Amniotic stem cell (primary cell): ENCODE data around the gene RIIAD1.
A peak's percentile ranks its signal among the peaks of the same experiment; 100 is the strongest.
"Not testable (repeated sequence)": the region's sequence is repeated elsewhere in the genome, so short reads cannot be mapped to it uniquely, and the experiment has no call there.

Experiments
- DNase-seq: peaks from one replicate; lab custom pipeline; 2025; lab: John Stamatoyannopoulos, UW

RIIAD1 gene

DNA sequence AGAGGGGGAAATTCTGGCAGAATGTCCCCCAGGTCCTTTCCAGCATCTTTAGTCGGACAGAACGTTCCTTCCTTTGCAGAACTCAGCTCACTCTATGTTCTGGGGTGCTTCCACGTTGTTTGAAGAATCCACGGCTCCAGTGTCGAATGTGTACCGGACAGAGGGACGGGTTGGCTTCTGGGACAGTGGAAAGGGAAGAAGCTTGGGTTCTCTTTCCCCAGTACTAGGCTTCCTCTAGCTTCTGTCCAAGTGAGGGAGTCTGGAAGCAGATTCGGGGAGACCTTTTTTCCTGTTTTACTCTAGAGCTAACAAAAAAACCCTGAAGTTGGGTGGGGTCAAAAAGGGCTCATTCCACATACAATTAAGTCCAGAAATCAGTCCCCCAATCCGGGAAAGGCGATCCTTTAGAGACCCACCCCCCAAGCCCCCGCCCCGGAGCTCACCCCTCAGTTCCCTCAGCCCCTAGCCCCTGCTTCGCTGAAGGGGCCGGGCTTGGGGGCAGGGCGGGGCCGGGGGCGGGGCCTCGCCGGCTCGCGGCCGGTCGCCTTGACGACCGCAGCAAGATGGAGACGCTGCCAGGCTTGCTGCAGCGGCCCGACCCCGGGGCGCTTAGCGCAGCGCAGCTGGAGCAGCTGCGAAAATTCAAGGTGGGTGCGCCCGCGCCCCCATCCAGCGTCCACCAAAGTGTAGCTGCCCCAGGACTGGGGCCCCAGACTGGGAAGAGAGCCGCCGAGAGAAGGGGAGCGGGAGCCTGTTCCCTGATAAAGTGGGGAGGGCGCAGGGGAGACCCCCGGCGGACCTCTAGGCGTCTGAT, at the start of gene RIIAD1:
Gene RIIAD1 (plus strand): TSS at position 549 of the 814 bp plus-strand sequence. CDS start 15 bp downstream, at position 564.
- DNase-seq: no peak

DNA sequence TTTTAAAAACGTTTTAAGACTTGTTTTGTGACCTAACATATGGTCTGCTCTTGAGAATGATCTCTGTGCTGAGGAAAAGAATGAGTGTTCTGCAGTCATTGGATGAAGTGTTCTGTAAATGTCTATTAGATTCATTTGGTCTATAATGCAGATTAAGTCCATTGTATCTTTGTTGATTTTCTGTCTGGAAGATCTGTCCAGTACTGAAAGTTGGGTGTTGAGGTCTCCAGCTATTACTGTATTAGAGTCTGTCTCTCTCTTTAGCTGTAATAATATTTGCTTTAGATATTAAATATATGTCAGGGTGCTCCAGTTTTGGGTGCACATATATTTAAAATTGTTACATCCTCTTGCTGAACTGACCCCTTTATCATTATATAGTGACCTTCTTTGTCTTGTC, 47.9 kb upstream of the RIIAD1 start:
- DNase-seq: no peak

GRCh38 chr1:151680391-151680790, 40.9 kb upstream of the RIIAD1 start:
- DNase-seq: no peak

- DNase-seq: peak; percentile 6
Measured at GRCh38 chr1:151680826-151681225, 40.5 kb upstream of the RIIAD1 start.

- no peak for DNase-seq
Measured at GRCh38 chr1:151681923-151682322, 39.4 kb upstream of the RIIAD1 start.

- DNase-seq: not testable (repeated sequence)
Measured at GRCh38 chr1:151682901-151683300, 38.4 kb upstream of the RIIAD1 start.

DNA sequence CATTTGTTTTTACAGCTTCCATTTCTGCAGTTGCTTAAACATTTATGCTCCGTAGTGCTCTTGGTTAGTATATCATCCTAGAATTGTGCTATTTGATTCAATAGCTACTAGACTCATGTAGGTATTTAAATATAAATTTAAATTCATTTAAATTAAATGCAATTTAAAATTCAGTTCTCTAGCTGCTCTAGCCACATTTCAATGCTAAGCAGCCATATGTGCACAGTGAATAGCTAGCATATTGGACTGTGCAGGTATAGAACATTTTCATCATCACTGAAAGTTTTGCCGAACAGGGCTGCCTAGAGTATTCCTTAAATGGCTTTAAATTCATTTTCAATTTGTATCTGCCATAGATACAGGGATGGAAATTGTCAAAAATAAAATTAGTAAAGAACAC, 37.2 kb upstream of the RIIAD1 start:
- no peak for DNase-seq

DNA sequence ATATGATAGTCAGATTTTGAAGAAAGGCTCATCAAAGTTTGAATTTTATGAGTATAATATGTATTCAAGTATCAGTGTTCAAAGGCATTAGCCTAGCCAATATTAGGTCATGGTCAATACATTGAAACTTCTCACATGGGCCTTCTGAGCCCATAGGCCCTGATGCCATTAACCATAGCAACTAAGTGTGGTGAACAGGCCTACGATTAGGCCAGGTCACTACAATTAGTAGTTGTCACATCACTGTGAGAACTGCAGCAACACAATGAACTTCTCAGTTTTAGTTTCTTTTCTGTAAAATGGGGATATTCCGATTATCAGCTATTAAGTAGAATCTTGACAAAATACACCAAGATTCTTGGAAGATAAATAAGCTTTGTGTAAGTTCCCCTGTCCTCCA, 34.8 kb upstream of the RIIAD1 start:
- DNase-seq: no peak

GRCh38 chr1:151689494-151689893, 31.8 kb upstream of the RIIAD1 start:
- no peak for DNase-seq

GRCh38 chr1:151692226-151692625, 29.1 kb upstream of the RIIAD1 start:
- DNase-seq: no peak

DNA sequence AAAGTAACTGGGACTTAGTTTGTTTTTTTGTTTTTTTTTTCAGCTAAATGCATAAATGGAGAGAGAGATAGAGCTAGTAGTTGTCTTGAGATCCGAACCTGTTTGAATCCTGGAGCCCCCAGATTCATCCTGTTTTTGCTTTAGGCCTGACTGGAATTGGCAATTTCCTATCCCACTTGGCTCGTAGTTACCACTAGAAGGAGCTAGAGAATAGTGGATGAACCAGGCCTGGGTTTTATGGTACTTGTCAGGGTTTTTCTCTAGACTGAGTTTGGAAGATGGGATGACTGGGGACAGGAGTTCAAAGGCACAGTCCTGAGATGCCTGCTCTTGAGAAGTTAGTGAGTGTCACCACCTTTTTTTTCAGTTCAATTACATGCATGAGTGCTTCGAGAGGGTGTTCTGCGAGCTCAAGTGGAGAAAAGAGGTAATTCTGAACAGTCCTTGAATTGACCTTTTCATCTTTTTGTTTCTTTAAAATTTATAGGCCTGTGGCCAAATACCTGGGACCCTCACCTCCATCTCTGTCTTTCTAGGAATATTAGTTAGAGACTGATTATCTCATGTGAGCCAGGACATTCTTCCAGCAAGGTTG, 28.2 kb upstream of the RIIAD1 start:
- DNase-seq: no peak

DNA sequence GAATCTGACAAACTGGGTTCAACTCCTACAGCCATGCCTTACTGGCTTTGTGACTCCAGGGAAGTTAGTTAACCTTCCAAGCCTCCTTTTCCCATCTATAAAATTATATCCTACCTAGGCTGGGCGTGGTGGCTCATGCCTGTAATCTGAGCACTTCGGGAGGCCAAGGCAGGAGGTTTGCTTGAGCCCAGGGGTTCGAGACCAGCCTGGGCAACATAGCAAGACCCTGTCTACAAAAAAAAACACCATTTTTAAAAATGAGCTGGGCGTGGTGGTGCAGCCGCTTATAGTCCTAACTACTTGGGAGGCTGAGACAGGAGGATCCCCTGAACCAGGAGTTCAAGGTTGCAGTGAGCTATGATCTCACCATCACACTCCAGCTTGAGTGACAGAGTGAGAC, 19.8 kb upstream of the RIIAD1 start:
- no peak for DNase-seq

DNA sequence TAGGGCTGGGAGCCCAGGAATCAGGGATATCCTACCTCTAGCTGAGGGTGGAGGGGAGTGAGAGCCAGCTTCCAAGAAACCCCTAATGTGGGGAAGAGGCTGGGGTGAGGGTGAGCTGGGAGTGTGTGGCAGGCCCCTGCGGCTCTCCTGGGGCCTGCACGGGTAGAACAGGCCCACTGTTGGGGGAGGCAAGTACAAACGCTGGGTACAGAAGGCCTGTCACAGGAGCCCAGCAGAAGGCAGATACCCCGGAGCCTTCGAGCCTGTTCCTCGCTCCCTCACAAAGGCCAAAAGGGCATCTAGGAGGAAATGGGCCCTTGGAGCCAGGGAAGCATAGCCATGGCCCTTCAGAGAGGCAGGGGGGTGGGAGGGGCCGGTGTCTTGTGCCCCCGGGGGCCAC, 18.4 kb upstream of the RIIAD1 start:
- no peak for DNase-seq

DNA sequence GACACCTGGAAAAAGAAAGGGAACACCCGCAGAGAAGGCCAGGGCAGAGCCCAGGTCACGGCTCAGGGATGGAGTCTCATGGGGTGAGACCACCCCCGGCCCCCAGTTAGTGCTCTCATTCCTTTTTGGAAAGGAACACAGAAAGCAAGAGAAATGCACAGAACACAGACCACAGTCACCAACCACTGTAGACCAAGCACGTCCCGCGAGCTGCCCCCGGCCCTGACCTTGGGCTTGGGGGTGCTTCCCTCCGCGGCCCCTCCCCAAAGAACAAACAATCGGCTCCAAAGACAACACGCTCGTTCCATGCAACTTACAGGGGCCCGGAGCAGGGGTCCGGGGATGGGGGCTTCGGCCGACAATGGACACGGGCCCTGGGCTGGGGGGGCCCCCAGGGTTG, 17.5 kb upstream of the RIIAD1 start:
- DNase-seq: no peak

GRCh38 chr1:151704246-151704645, 17.1 kb upstream of the RIIAD1 start:
- DNase-seq: no peak

DNA sequence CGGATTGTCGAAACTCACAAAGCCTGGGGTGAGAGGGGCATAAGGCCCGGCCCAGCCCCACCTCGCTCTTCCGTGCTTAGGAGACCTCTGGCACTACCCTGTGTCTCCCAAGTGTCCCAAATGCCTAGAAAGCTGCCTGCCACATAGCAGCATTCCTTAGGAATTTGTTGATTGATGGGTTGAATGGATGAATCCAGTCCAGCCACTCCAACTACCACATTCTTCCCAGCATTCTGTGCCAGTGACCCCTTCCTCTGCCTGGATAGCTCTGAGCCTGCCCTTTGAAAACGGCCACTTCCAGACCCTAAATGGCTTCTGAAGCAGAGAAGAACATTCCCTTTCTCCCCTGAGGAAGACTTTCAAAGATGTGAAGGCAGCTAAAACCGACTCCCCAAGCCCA, 16.2 kb upstream of the RIIAD1 start:
- no peak for DNase-seq

GRCh38 chr1:151705753-151706463, 15.4 kb upstream of the RIIAD1 start:
- no peak for DNase-seq

GRCh38 chr1:151706464-151707415, 14.6 kb upstream of the RIIAD1 start:
- no peak for DNase-seq

DNA sequence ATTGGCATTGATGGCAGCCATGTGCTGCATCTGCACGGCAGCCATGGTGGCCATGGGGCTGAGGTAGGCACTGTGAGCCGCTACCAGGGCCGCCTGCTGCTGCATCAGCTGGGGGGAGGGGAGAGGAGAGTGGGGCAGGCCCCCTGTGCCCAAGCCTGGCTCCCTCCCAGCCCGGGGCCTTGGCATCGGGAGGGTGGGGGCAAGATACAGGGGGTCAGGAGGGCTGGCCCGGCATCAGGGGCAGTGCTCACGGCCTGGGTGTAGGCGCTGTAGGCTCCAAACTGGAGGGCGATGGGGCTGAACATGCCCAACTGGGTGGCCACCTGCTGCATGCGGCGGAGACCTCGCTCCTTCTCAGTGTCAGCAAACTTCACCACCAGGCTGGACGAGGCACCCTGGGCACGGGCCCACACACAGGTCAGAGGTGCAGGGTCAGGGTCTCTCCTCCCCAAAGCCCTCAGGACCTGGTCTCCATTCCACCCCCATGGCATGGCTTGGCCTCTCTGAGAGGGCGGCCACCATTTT, 13.7 kb upstream of the RIIAD1 start:
- no peak for DNase-seq

GRCh38 chr1:151708891-151709290, 12.4 kb upstream of the RIIAD1 start:
- DNase-seq: no peak

- no peak for DNase-seq
Measured at GRCh38 chr1:151710187-151710840, 11.0 kb upstream of the RIIAD1 start.
